ENCODE results near the gene ACO2.

GRCh38 chr22:41556561-41556960 is 87.6 kb downstream of the ACO2 start:
- no peak for TF ChIP-seq CTCF (IDR thresholded peaks at IDR 0.05)
- TF ChIP-seq SIN3A (IDR thresholded peaks at IDR 0.05; ENCODE audit: borderline replicate concordance, insufficient read depth, low read depth, low read length): no peak
- TF ChIP-seq POLR2AphosphoS5 (IDR thresholded peaks at IDR 0.05; ENCODE audit: low read depth, low read length): no peak
